Measurements from ENCODE around the gene KRT14. TPM values are rescaled to one million over a fixed set of nuclear protein-coding genes. Genes with fewer than 3 reads are reported as not detected.

Gene KRT14
- total and polyA plus RNA-seq, 9 donors, result 0.38 to 1.1 (median 0.75) TPM; not detected in 6

GRCh38 chr17:41549596-41550039 lies 37.1 kb downstream of the KRT14 start:
- Histone ChIP-seq H3K27ac (peak overlapping the region in 1 of 2 donors; percentile 75), H3K4me1 (ENCODE audit: insufficient read depth) (peaks cover 14% of the 10 kb centered on the region), H3K4me3 (no peak overlapping the region), H3K9me3 (no peaks in the 10 kb centered on the region), H3K36me3 (no peaks in the 10 kb centered on the region), H3K27me3 (no peaks in the 10 kb centered on the region)
- 60 to 75% (median 74%) methylated on average over 8 of the region's 8 CpGs for WGBS, 3 donors
- intact Hi-C loops (cut with DNase I), result loop anchor here in 3 of 4 donors (5.0 to 10.0 kb wide), 6 partner anchors 98 to 862 kb away; no protein-coding TSS in a partner anchor
- DNase-seq, result no peak
- TF ChIP-seq POLR2A (IDR thresholded peaks at IDR 0.05), result no peak
- no peak for TF ChIP-seq CTCF (IDR thresholded peaks at IDR 0.05)
- TF ChIP-seq EP300 (IDR thresholded peaks at IDR 0.05), result no peak

GRCh38 chr17:41548844-41549595 lies 37.7 kb downstream of the KRT14 start:
- no peaks in the 10 kb centered on the region for H3K9me3 ChIP-seq
- intact Hi-C loops (cut with DNase I), result loop anchor here in 2 of 4 donors (5.0 to 10.0 kb wide), 3 partner anchors 108 to 862 kb away; no protein-coding TSS in a partner anchor
- H3K36me3 ChIP-seq, result no peaks in the 10 kb centered on the region
- peaks cover 14% of the 10 kb centered on the region for H3K4me1 ChIP-seq (ENCODE audit: insufficient read depth)
- no peaks in the 10 kb centered on the region for H3K27me3 ChIP-seq
- peak overlapping the region in 1 of 2 donors; percentile 75 for H3K27ac ChIP-seq
- 2 to 4% (median 4%) methylated on average over 25 of the region's 25 CpGs for WGBS, 3 donors
- peak; percentile 84 to 92 (median 86) for DNase-seq
- TF ChIP-seq CTCF (IDR thresholded peaks at IDR 0.05), result peak; percentile 59 to 69 (median 68)
- TF ChIP-seq POLR2A (IDR thresholded peaks at IDR 0.05), result no peak
- no peak overlapping the region for H3K4me3 ChIP-seq

- DNase-seq, result peak; percentile 81 to 89 (median 88)
- intact Hi-C loops (cut with DNase I), result loop anchor here in 2 of 4 donors (5.0 to 10.0 kb wide), 3 partner anchors 109 to 861 kb away; no protein-coding TSS in a partner anchor
- Histone ChIP-seq H3K4me3 (no peak overlapping the region), H3K9me3 (no peaks in the 10 kb centered on the region), H3K4me1 (ENCODE audit: insufficient read depth) (peaks cover 14% of the 10 kb centered on the region), H3K27me3 (no peaks in the 10 kb centered on the region), H3K36me3 (no peaks in the 10 kb centered on the region), H3K27ac (peak overlapping the region; percentile 5 to 75)
- 13 to 19% (median 16%) methylated on average over 23 of the region's 23 CpGs for WGBS, 3 donors
- TF ChIP-seq CTCF (IDR thresholded peaks at IDR 0.05) (no peak), EP300 (IDR thresholded peaks at IDR 0.05) (no peak), POLR2A (IDR thresholded peaks at IDR 0.05) (no peak)
Observed at GRCh38 chr17:41547921-41548843, 38.5 kb downstream of the KRT14 start.

GRCh38 chr17:41547378-41547841 lies 39.3 kb downstream of the KRT14 start:
- H3K27ac ChIP-seq, result peak overlapping the region; percentile 5 to 75
- H3K36me3 ChIP-seq, result no peaks in the 10 kb centered on the region
- H3K27me3 ChIP-seq, result no peaks in the 10 kb centered on the region
- H3K9me3 ChIP-seq, result no peaks in the 10 kb centered on the region
- DNase-seq, result peak; percentile 25 to 70 (median 63)
- H3K4me3 ChIP-seq, result no peak overlapping the region
- TF ChIP-seq POLR2A (IDR thresholded peaks at IDR 0.05), result no peak
- no peak for TF ChIP-seq EP300 (IDR thresholded peaks at IDR 0.05)
- no peak for TF ChIP-seq CTCF (IDR thresholded peaks at IDR 0.05)
- peaks cover 14% of the 10 kb centered on the region for H3K4me1 ChIP-seq (ENCODE audit: insufficient read depth)
- 22 to 31% (median 26%) methylated on average over 9 of the region's 9 CpGs for WGBS, 3 donors
- intact Hi-C loops (cut with DNase I), result loop anchor here in 2 of 4 donors (5.0 to 10.0 kb wide), 3 partner anchors 110 to 860 kb away; no protein-coding TSS in a partner anchor

Measured in ovary (tissue), 9 donors.